HG03025 (cell line): ENCODE results near the gene MAN1A1.
A peak's percentile ranks its signal among the peaks of the same experiment; 100 is the strongest.
"Not testable (repeated sequence)": the region's sequence is repeated elsewhere in the genome, so short reads cannot be mapped to it uniquely, and the experiment has no call there.

Experiments
- ATAC-seq: cut with Tn5 transposase; IDR thresholded peaks from one replicate; pipeline ENCODE4 v1.9.1; 2021; ENCODE audit warnings: mild to moderate bottlenecking, moderate library complexity; ENCODE audit not compliant: unreplicated experiment, low FRiP score

Gene MAN1A1

DNA sequence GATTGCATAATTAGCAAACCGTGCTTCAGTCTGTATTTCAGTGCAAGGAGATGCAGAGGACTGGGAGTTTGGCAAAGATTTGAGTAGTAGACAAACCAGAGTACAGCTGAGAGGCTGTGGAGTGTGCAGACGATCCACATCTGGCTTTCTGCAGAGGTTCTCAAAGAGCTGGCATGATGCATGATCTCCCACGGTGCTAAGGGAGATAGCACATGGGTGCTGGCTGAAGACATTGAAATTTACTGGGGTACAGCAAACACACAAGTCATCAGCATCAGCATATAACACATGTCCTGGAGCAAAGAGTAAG is 192.1 kb downstream of the MAN1A1 start:
- no peak for ATAC-seq

DNA sequence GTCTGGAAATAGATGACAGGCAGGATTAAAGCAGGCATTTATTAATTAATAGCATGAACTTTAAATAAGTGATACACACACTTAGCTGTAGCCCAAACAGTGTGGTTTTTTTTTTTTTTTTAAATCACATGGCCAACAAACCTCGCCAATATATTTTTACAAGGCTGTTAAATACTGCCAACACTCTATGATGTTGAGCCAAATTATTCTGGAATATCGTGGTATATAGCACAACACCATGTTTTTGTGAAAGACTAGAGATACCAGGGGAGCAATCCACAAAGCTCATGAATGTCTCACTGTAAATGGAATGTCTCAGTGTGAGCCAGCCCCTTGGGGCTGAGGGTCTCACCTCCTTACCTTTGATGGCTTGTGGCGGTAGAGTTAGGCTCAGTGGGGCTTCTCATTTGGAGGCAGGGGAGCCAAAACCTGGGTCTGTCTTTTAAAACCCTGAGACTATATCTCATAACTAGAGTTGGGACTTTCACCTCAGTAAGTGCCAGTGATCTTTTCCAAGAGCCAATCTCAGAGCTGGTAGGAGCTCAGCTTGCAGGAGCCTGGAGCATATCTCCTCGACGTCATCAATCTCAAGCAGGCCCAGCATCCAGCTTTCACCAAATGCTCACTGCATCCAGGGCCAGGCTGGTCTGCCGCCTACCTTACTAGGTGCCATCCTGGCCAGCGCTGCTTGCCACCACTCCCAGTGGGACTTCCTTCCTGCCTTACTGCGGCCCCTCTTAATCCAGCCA is 192.6 kb downstream of the MAN1A1 start:
- ATAC-seq: no peak

DNA sequence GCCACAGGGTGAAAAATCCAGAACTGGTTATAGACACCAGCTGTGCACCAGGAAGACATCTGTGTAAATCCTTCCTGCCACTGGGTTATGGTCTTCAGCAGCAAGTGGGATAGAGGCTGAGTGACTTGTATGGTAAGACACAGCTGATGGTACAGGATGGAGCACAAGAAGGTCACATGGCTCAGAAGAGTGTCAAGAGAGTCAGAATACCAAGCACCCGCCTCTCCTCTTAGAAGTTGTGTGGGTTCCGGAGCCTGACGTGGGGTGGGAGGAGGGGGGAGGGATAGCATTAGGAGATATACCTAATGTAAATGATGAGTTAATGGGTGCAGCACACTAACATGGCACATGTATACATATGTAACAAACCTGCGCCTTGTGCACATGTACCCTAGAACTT is 193.5 kb downstream of the MAN1A1 start:
- ATAC-seq: not testable (repeated sequence)

DNA sequence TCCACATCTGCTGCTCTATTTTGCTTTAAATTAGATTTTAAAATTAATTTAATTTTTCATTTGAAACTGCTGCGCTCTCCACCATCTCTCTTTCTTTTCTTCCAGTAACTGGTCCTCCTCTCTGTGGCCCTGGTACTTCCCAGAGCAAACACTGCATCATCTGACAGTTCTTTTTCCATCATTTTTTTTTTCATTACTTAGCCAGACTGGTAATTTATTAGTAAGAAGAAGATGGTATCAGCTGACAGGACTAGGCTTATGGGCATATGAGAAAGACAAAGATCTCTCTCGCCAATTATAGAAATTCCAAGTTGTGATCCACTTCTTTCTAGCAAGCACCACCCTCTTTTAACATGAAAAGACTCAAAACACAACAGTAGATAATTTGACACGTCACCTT is 197.4 kb downstream of the MAN1A1 start:
- ATAC-seq: no peak

DNA sequence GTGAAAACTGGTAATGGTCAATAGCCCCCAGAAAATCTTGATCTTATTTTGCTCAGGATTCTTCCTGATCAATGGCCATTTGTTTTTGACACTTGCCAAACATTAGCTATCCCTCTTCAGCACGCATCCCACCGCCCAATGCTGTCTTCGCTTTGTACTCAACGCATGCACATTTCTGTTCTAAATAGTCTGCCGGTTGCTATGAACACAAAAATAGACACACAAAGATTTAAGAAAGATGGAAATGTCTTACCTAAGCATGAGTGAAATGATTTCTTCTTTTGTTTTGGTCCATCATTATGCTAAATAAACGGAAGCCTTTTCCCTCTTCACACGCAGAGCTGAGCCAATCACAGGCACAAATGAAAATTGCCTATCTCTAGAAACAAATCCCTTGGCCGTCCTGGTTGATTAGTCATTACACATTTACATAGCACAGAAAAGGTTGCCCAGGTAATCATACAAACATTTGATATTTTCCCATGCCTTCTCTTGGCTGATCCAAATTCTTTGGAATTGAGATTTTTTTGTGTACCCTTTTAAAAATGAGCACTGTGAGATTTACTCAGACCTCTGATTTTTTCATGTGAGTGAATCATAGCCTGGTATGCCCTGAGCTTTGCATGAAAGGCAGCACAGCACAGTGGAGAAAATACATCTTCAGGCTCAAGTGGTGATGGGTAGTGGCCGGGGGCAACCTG is 200.6 kb downstream of the MAN1A1 start:
- ATAC-seq: no peak

DNA sequence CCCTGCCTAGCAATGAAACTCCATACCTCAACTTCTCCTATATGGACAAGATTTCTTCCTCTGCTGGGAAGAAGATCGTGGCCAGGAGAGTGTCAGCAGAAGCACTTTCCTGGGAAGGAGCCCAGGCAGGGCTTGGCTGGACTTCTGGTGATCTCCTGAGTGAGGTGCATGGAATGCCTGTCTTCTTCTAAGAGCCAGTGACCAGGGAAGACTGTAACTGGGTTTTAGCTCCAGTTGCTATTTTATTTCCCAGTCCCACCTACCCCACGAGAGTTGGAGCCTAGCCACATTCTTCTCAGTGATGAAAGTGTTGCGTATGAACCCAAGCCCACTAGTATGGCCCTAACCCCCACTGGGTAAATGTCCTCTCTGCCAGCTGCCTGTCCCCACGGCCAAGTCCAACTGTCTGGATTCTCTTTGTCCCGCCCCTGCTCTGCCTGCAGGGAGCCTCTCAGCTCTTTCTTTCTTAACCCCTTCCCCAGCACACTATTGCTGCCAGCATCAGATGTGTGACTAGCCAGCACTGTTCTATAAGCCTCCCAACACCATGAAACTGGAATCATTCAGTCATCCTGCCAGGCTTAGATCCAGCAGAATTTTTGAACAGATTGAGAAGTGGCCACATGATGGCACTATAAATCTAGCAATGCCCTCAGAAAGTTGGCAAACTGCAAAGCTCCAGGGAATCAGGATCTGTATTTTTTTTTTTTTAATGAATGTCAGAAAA is 201.3 kb downstream of the MAN1A1 start:
- no peak for ATAC-seq

DNA sequence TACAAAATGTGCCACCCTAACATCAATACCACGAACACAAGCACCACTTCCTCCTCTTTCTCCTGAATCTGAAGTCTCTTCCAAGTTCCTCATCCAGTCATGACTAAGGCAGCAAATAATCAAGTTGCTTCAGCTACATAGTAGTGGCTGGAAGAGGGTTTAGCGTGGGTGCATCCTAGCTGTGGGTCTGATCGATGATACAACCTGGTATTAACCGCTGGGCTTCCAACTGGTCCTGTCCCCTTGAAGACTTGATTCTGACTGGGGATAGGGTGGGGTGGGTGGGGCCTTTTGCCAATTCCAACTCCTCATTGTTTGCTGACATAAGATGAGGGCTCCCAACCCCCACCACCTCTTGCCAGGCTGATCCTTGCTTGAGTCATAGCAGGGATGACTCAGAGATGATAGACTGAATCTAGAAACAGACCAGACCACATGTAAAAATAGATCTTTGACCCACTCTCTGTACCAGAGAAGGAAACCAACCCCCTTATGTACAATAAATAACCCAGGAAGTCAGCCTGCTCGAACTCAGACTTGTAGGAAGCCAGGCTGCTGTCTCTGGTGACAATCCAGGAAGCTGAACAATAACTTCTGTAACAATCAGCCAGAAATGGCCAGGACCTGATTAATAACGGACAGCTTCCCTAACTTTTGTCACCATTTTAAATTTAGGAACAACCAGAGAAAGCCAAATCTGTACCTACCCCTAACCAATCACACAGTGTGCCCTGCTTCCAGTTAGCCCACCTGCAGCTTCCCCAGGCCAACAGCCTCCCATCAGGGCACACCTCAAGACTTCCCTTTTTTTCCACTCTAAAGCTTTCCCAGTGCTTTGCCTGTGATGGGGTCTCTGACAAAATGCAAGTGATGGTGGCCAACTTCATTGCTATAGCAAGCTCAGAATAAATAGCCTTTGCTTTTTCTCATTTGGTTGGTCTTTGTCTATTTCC is 202.2 kb downstream of the MAN1A1 start:
- ATAC-seq: peak; percentile 97

DNA sequence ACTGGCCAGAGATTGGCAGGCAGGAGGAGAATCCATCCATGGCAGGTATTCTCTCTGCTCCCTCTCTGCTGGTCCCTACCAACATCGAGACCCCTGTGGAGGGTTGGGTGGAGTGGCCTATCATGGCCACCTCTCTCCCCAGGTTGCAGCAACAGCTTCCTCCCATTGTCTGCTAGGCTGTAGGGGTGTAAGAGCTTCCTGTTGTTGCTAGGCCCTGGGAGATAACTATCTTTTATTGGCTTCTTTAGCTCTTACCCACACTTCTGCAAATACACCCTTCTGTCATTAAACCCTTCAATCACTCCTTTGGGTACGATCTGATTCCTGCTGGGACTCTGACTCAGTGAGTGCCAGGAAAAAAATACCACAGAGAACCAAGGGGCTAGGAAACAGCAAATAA is 204.4 kb downstream of the MAN1A1 start:
- ATAC-seq: no peak

DNA sequence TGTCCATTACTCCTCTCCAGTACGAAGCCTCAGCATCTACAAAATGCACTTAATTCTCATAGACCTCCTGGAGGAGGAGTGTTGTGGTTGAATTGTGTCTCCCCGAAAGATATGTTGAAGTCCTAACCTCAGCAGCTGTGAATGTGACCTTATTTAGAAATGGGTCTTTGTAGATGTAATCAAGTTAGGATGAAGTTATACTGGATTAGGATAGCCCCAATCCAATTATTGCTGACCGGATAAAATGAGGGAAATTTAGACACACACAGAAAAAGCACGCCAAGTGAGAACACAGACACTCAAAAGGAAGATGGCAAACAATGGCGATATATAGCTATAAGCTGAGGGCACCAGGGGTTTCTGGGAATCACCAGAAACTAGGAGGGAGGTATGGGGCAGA is 206.9 kb downstream of the MAN1A1 start:
- ATAC-seq: no peak

DNA sequence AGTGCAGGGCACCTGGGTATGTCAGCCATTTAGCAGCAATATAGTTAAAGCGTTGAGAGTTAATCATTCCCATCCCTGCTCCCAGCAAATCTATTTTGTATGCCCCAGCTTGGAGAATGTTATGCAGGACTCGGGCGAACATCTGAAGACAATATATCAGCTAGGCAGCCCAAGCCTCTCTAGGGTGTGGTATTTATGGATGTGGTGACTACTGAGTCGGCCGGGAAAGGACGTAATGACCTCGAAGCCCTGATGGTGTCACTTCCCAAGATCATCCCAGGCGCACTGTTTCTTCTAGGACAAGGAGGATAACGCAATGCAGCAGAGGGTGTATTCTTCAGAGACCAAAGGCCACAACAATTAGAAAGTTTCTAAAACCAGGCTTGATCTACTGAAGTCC is 207.5 kb downstream of the MAN1A1 start:
- ATAC-seq: no peak

DNA sequence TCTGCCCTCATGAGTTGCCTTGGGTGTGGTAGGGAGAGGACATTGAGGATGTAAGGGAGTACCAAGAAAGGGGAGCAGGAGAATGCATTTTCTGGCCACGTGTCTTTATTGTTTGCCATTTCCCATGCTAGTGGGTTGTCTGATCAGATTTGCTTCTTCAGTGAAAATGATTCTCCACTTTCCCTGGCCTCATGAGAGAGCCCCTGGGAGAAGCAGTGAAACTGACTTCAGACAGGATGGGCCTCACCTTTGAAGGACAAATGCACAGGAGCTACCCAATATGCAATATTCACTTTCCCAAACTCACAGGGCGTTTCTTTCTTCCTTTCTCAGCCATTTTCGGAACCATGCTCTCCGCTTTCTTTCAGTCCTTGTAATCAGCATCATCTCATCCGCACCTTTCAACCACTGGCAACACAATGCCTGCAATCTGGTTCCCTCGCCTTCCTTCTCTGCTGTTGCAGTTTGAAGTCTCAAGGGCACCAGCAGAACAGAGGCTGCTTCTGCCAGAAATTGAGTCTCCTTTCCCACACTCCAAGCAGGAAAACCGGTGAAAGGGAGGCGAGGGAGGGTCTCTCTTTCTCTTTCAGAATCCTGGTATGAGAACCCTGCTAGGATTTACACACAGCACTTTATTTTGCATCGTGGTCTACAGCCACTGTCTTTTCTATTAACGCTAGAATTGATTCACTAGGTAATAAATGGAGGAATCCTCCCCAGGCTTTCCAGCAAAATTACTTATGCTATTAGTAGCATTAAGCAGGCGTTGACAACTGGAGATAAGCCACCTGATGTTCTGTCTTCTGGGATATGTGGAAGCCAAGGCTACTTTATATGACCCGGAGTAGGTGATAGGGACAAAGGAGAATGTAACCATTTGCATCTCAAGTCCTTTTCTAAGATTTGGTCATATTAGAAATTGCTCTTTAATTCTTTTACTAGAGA is 209.1 kb downstream of the MAN1A1 start:
- ATAC-seq: no peak

DNA sequence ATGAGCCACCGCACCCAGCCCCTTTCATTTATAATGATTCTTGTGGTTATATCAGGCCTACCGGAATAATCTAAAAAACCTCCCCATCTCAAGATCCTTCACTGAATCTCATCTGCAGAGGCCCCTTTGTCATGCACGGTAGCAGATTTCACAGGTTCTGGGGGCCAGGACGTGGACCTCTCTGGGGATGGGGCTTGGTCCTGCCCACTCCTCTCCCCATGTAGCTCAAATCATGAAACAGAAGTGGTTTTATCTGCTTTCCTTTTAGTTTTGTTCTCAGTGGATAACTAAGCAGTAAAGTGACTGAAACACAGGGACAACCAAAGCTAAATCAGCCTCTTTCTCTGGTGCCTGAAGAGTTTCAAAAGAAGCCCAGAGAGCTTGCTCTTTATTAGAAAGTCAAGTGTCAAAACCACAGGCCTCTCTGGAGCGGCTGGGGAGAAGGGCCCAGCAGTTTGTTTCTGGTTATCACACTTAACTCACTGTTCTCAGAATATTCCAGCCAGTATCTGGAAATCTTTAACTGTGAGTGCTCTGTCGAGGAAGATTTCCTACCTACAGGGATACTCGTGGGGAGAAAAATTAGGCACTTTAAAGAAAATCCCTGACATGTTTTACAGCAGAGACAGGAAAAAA is 210.5 kb downstream of the MAN1A1 start:
- ATAC-seq: peak; percentile 88

DNA sequence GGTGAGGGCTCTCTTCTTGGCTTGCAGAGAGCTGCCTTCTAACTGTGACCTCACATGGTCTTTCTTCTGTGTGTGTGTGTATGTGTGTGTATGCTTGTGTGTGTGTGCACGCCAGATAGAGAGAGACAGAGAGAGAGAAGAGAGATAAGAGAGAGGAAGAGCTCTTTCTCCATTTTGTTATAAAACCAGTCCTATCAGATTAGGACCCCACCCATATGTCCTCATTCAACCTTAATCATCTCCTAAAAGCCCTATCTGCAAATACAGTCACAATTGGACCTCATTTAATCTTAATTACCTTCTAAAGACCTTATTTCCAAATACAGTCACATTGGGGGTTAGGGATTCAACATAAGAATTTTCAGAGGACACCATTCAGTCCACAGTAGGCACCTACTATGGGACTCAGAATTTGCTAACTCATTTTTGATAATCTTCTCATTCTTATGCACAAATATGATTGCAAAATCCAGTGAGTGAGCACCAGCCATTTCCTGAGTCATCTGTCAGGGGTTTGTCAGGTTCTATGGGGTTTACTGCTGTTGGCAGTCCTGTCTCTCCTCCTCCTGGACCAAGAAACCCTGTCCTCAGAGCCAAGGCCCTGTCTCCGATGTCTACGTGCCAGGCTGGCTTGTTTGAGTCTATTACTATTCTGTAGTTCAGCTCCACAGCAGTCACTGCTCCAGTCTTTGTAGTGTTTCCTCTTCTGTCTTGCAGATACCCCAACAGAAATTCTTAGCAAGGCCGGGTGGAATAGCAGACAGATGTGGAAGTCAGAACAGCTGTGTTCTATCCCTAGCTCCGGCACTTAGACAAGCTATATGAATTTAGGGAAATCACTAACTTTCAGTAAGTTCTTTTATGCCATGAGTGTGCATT is 212.1 kb downstream of the MAN1A1 start:
- ATAC-seq: no peak

DNA sequence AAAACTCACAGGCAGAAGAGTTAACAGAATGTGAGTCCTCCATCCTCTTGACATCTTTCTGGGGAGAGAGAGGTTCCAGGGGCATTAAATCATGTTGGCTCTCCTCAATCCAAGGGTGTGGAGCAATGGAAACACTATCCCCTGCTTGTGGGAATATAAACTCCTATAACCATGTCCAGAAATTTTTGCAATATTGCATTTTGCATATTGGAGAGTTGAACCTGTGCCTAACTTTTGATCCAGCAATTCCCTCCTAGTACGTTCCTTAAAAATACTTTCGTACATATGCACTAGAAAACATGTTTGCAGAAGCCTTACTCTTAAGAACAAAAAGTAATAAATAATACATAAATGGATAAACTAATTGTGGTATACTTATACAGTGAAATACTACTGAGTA is 214.8 kb downstream of the MAN1A1 start:
- no peak for ATAC-seq

DNA sequence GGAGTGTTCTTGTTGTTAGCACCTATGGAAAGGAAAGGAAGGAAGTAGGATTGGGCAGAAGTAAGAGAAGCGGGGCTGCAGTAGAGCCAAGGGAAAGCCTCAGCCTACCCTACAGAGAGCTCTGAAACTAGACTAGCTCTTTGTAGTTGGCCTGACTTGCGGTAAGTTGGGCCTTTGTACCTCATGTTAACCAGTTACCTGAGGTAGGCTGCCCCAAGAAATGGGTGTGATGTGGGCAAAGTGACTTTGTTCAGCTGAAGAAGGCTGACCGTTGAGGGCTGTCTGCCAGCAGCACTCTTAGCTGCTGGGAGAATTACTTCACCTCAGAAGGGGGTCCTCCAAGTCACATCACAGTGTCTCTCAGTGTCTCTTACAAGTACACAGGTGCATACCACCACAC is 216.2 kb downstream of the MAN1A1 start:
- ATAC-seq: no peak

DNA sequence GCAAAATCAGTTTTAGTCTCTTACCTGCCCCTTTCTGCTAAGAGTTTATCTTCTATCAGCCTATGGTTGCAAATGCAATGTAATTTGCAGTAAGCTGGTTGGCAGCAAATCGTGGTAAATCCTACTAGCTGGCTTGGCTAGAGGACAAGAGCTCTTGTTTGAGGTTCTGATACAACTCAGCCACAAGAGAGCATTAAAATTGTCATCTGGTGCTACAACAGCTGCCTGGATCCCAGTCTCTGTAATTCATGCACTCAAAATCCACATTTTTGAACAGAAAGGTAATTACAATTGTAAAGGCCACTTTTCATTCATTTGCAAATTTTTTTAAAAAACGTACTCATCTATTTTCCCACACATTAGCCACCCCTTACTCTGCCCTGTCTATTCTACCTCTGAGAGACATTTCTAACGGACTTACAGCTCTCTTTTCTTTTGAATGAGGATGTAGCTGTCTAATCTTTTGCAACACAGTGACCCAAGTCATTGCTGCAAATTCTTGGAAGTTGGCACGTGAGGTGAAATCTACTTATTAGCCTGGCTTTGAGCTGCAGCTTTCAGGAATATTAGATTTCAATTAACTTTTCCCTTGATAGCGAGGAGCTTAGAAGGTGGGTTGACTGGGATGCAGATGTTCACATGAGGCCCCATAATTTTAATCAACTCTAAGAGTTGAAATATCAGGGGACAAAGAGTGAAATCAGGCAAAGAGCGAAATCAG is 217.1 kb downstream of the MAN1A1 start:
- ATAC-seq: no peak

DNA sequence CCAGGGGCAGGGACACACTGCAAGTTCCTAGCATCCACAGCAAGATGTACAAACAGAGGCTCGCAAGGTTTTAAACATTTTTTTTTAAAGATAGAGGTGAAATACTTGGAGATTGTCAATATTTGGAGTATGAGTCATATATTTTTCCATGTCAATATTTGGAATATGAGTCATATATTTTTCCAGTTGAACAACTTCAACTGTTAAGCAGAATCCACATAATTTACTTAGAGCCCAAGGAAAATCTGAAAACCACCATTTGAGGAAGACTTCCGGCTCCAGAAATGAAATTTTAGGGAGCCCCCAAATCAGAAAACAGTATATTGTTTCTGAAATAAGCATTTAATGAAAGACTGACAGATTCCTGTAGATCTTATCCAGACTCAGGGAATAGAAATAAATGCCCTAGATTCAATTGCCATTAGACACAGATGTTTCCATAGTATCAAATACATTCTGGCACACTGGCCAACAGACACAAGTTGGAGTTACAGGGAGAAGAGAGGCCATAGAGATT is 219.5 kb downstream of the MAN1A1 start:
- no peak for ATAC-seq
